Esophagus (tissue), 2 donors: ENCODE results near the gene SMPD3. TPM values are rescaled to one million over a fixed set of nuclear protein-coding genes. Genes with fewer than 3 reads are reported as not detected.

Experiments
- H3K27ac ChIP-seq, 2 donors: one replicate each; pipeline ENCODE4 v1.5.1; 2013; ENCODE audit warnings: low read depth in 2 of 2, mild to moderate bottlenecking in 2 of 2, inconsistent platforms in 1 of 2, low read length in 1 of 2, moderate library complexity in 1 of 2
- H3K27me3 ChIP-seq, 2 donors: one replicate each; pipeline ENCODE4 v1.6.1; 2013; ENCODE audit warnings: low read length in 2 of 2, control low read depth in 1 of 2, mild to moderate bottlenecking in 1 of 2; ENCODE audit not compliant: insufficient read depth in 2 of 2, control insufficient read depth in 1 of 2
- H3K36me3 ChIP-seq, 2 donors: one replicate each; pipeline ENCODE4 v1.6.1; 2013; ENCODE audit warnings: low read length in 1 of 2; ENCODE audit not compliant: control insufficient read depth in 2 of 2, insufficient read depth in 2 of 2
- H3K4me1 ChIP-seq, 2 donors: one replicate each; pipeline ENCODE4 v1.6.1; 2013; ENCODE audit warnings: low read length in 1 of 2; ENCODE audit not compliant: control insufficient read depth in 2 of 2, insufficient read depth in 2 of 2
- H3K4me3 ChIP-seq, 2 donors: one replicate each; pipeline ENCODE4 v1.5.1; 2013; ENCODE audit warnings: low read length in 2 of 2, mild to moderate bottlenecking in 2 of 2, low read depth in 1 of 2, moderate library complexity in 1 of 2
- H3K9me3 ChIP-seq, 2 donors: one replicate each; pipeline ENCODE4 v1.6.1; 2013; ENCODE audit warnings: mild to moderate bottlenecking in 2 of 2, low read depth in 1 of 2, low read length in 1 of 2, moderate library complexity in 1 of 2; ENCODE audit not compliant: control insufficient read depth in 2 of 2, insufficient read depth in 1 of 2
- WGBS, 2 donors: extraction: QIAGEN DNeasy Blood & Tissue Kit; methylation state at CpG; one replicate each; pipeline ENCODE4 v1.1.7; 2013; 5-methylcytosine and 5-hydroxymethylcytosine counted together
- polyA plus RNA-seq, 2 donors: library from polyadenylated mRNA; stranded (reverse); fragments of 200-250 nt; gene quantifications; one replicate each; pipeline ENCODE4 v1.2.3, GENCODE V29; 2013
- donor health status: healthy with polysubstance abuse.
- donor health status: Bipolar disorder and iron deficiency.

The SMPD3 gene
- polyA plus RNA-seq, 2 donors, result 0.41 to 4.0 TPM

GRCh38 chr16:68358951-68359350, 89.4 kb downstream of the SMPD3 start:
- peaks cover 0 to 13% of the 10 kb centered on the region in 2 donors for H3K4me1 ChIP-seq

GRCh38 chr16:68357923-68358322, 90.4 kb downstream of the SMPD3 start:
- Histone ChIP-seq H3K27me3 (no peaks in the 10 kb centered on the region), H3K4me1 (peaks cover 0 to 10% of the 10 kb centered on the region in 2 donors), H3K4me3 (no peak overlapping the region), H3K9me3 (no peaks in the 10 kb centered on the region), H3K36me3 (peaks cover 6 to 47% of the 10 kb centered on the region in 2 donors), H3K27ac (no peak overlapping the region)
- WGBS, 2 donors, result 84 to 87% methylated on average over 11 of the region's 11 CpGs

More at GRCh38 chr16:68358951-68359350, 89.4 kb downstream of the SMPD3 start:
- Histone ChIP-seq H3K27ac (no peak overlapping the region), H3K9me3 (no peaks in the 10 kb centered on the region), H3K4me3 (no peak overlapping the region), H3K27me3 (no peaks in the 10 kb centered on the region), H3K36me3 (peaks cover 6 to 39% of the 10 kb centered on the region in 2 donors)
- WGBS, 2 donors, result 83 to 86% methylated on average over 13 of the region's 13 CpGs

GRCh38 chr16:68357521-68357922, 90.8 kb downstream of the SMPD3 start:
- WGBS, 2 donors, result 86 to 95% methylated on average over 8 to 9 of the region's 9 CpGs

GRCh38 chr16:68356919-68357286, 91.4 kb downstream of the SMPD3 start:
- WGBS, 2 donors, result 83 to 87% methylated on average over 5 of the region's 5 CpGs
- no peaks in the 10 kb centered on the region for H3K9me3 ChIP-seq
- no peak overlapping the region for H3K27ac ChIP-seq
- H3K4me3 ChIP-seq, result no peak overlapping the region
- no peaks in the 10 kb centered on the region for H3K27me3 ChIP-seq
- peaks cover 0 to 10% of the 10 kb centered on the region in 2 donors for H3K4me1 ChIP-seq
- peaks cover 6 to 51% of the 10 kb centered on the region in 2 donors for H3K36me3 ChIP-seq

More at GRCh38 chr16:68357521-68357922, 90.8 kb downstream of the SMPD3 start:
- H3K27ac ChIP-seq, result no peak overlapping the region
- no peaks in the 10 kb centered on the region for H3K27me3 ChIP-seq
- peaks cover 0 to 10% of the 10 kb centered on the region in 2 donors for H3K4me1 ChIP-seq
- H3K36me3 ChIP-seq, result peaks cover 6 to 47% of the 10 kb centered on the region in 2 donors
- H3K4me3 ChIP-seq, result no peak overlapping the region
- H3K9me3 ChIP-seq, result no peaks in the 10 kb centered on the region

GRCh38 chr16:68356249-68356918, 91.9 kb downstream of the SMPD3 start:
- H3K27me3 ChIP-seq, result no peaks in the 10 kb centered on the region
- WGBS, 2 donors, result 69 to 70% methylated on average over 28 of the region's 28 CpGs
- H3K36me3 ChIP-seq, result peaks cover 8 to 55% of the 10 kb centered on the region in 2 donors
- H3K9me3 ChIP-seq, result no peaks in the 10 kb centered on the region
- H3K4me1 ChIP-seq, result peaks cover 0 to 10% of the 10 kb centered on the region in 2 donors
- H3K27ac ChIP-seq, result no peak overlapping the region
- no peak overlapping the region for H3K4me3 ChIP-seq

- Histone ChIP-seq H3K4me1 (peaks cover 0 to 10% of the 10 kb centered on the region in 2 donors), H3K9me3 (no peaks in the 10 kb centered on the region), H3K4me3 (no peak overlapping the region), H3K27me3 (no peaks in the 10 kb centered on the region), H3K27ac (no peak overlapping the region), H3K36me3 (peaks cover 9 to 57% of the 10 kb centered on the region in 2 donors)
- WGBS, 2 donors, result 85 to 87% methylated on average over 28 of the region's 28 CpGs
These were observed 92.7 kb downstream of the SMPD3 start for GRCh38 chr16:68355447-68356248.

- Histone ChIP-seq H3K4me3 (no peak overlapping the region), H3K27ac (no peak overlapping the region), H3K36me3 (peaks cover 9 to 60% of the 10 kb centered on the region in 2 donors), H3K9me3 (no peaks in the 10 kb centered on the region), H3K4me1 (peaks cover 0 to 8% of the 10 kb centered on the region in 2 donors), H3K27me3 (no peaks in the 10 kb centered on the region)
- 89 to 91% methylated on average over 8 to 9 of the region's 9 CpGs for WGBS, 2 donors
These were observed 93.5 kb downstream of the SMPD3 start for GRCh38 chr16:68354816-68355215.

GRCh38 chr16:68353366-68353765, 94.9 kb downstream of the SMPD3 start:
- no peak overlapping the region for H3K4me3 ChIP-seq
- H3K9me3 ChIP-seq, result no peaks in the 10 kb centered on the region
- WGBS, 2 donors, result 88% methylated on average over 13 of the region's 13 CpGs
- no peak overlapping the region for H3K27ac ChIP-seq
- peaks cover 0 to 3% of the 10 kb centered on the region in 2 donors for H3K4me1 ChIP-seq
- no peaks in the 10 kb centered on the region for H3K27me3 ChIP-seq
- peaks cover 9 to 60% of the 10 kb centered on the region in 2 donors for H3K36me3 ChIP-seq

GRCh38 chr16:68351991-68352431, 96.3 kb downstream of the SMPD3 start:
- WGBS, 2 donors, result 85 to 86% methylated on average over 10 to 11 of the region's 11 CpGs
- no peaks in the 10 kb centered on the region for H3K27me3 ChIP-seq
- no peaks in the 10 kb centered on the region for H3K9me3 ChIP-seq
- H3K4me3 ChIP-seq, result no peak overlapping the region
- no peak overlapping the region for H3K27ac ChIP-seq
- H3K4me1 ChIP-seq, result peaks cover 0 to 3% of the 10 kb centered on the region in 2 donors
- H3K36me3 ChIP-seq, result peaks cover 13 to 56% of the 10 kb centered on the region in 2 donors
